ENCODE measurements around the gene KRTAP21-3. TPM values are rescaled to one million over a fixed set of nuclear protein-coding genes. Genes with fewer than 3 reads are reported as not detected.

Gene KRTAP21-3
- total RNA-seq, 1 experiment from 2014 or later = not detected

DNA sequence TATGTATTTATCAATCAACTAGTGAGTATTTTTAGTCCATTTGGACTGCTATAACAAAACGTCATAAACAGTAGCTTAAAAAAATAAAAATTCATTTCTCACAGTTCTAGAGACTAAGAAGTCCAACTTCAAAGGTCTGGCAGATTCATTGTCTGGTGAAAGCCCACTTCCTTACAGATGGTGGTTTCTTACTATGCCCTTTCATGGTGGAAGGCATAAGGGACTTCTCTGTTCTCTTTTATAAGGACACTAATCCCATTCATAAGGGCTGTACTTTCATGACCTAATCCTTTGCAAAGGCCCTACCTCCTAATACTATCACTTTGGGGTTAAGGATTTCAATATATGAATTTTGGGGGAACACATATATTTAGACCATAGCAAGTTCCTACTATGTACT is 38.0 kb downstream of the KRTAP21-3 start:
- Histone ChIP-seq H3K36me3 (no peaks in the 10 kb centered on the region), H3K27me3 (no peaks in the 10 kb centered on the region), H3K9me3 (no peaks in the 10 kb centered on the region), H3K4me3 (no peak overlapping the region)
- no peak for DNase-seq

- no peak overlapping the region for H3K4me3 ChIP-seq
- H3K9me3 ChIP-seq = no peaks in the 10 kb centered on the region
- DNase-seq = no peak
- H3K27me3 ChIP-seq = no peaks in the 10 kb centered on the region
- H3K36me3 ChIP-seq = no peaks in the 10 kb centered on the region
These were observed 41.8 kb downstream of the KRTAP21-3 start for GRCh38 chr21:30676737-30677136.

DNA sequence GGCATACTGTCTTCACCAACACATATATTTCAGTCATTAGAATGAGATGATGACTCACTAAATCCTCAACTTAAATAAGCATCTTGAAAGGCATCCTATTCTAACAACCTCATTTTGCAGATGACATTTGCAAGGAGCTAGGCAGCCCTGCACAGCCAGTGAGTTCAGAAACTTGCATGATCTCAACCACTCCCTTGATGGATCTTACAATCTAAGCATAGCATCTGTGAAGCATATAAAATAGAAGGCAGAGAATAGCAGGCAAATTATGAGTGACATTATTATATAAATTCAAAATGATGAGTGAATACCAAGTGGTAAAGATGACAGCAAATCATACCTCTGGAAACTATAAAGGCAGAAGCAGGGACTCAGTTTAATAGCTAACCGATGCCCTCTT is 44.3 kb downstream of the KRTAP21-3 start:
- H3K9me3 ChIP-seq = no peaks in the 10 kb centered on the region
- H3K36me3 ChIP-seq = no peaks in the 10 kb centered on the region
- DNase-seq = no peak

DNA sequence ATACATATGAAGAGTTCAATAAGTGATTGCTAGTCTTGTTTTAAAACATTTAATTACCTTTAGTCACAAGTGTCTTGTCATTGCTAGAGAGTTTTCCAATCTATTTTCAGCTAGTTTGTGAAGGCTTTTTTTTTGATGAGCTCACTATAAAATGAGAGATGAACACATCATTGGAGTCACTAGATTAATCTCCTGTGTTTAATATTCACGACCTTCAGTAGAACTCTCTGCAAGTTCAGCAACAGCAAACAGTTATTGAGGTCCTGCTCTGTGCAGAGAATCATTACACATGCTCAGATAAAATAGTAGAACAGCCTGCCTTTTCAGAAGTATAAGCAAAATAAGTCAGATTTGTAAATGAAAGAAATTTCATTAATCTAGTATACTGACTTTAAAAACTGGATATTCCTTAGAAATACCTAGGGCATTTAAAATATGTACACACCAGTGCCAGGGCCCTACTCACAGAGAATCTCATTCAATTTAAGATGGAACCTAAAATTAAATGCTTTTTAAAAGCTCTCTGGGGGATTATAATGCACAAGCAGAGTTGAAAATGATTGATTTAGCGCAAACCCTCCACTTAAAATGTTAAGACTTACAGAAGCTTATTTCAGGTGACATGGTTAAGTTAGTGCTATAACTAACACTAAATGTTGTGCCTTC is 45.5 kb downstream of the KRTAP21-3 start:
- DNase-seq = no peak
- no peaks in the 10 kb centered on the region for H3K27me3 ChIP-seq
- H3K9me3 ChIP-seq = no peaks in the 10 kb centered on the region
- H3K36me3 ChIP-seq = no peaks in the 10 kb centered on the region
- H3K4me3 ChIP-seq = no peak overlapping the region

More for the DNA sequence above, 44.3 kb downstream of the KRTAP21-3 start:
- no peaks in the 10 kb centered on the region for H3K27me3 ChIP-seq
- no peak overlapping the region for H3K4me3 ChIP-seq

DNA sequence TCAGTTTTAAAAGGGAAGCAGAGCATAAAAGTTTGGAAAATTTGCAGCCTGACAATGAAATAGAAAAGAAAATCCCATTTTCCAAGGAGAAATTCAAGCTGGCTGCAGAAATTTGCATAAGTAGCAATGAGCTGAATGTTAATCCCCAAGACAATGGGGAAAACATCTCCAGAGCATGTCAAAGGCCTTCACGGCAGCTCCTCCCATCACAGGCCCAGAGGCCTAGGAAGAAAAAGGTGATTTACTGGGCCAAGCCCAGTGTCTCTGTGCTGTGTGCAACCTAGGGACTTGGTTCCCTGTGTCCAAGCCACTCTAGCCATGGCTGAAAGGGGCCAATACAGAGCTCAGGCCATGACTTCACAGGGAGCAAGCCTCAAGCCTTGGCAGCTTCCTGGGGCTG is 49.8 kb downstream of the KRTAP21-3 start:
- H3K27me3 ChIP-seq = no peaks in the 10 kb centered on the region
- no peaks in the 10 kb centered on the region for H3K36me3 ChIP-seq
- H3K9me3 ChIP-seq = no peaks in the 10 kb centered on the region
- no peak overlapping the region for H3K4me3 ChIP-seq
- DNase-seq = no peak

Other genes starting within 250 kb of the KRTAP21-3 start
- gene KRTAP19-1, start 238.4 kb downstream of the KRTAP21-3 start, total RNA-seq (2014; rRNA removed; shearing (Covaris generic); ENCODE audit: low replicate concordance) = not detected in 2 replicates
- not detected in 2 replicates for gene KRTAP19-2, start 231.3 kb downstream of the KRTAP21-3 start, total RNA-seq (2014; rRNA removed; shearing (Covaris generic); ENCODE audit: low replicate concordance)
- gene KRTAP19-3, start 226.8 kb downstream of the KRTAP21-3 start, total RNA-seq (2014; rRNA removed; shearing (Covaris generic); ENCODE audit: low replicate concordance) = not detected in 2 replicates
- gene KRTAP19-4, start 221.6 kb downstream of the KRTAP21-3 start, total RNA-seq (2014; rRNA removed; shearing (Covaris generic); ENCODE audit: low replicate concordance) = not detected in 2 replicates
- not detected in 2 replicates for gene KRTAP19-5, start 216.6 kb downstream of the KRTAP21-3 start, total RNA-seq (2014; rRNA removed; shearing (Covaris generic); ENCODE audit: low replicate concordance)
- gene KRTAP19-6, start 176.9 kb downstream of the KRTAP21-3 start, total RNA-seq (2014; rRNA removed; shearing (Covaris generic); ENCODE audit: low replicate concordance) = not detected in 2 replicates
- not detected in 2 replicates for gene KRTAP19-7, start 157.5 kb downstream of the KRTAP21-3 start, total RNA-seq (2014; rRNA removed; shearing (Covaris generic); ENCODE audit: low replicate concordance)
- gene KRTAP22-2, start 128.4 kb downstream of the KRTAP21-3 start, total RNA-seq (2014; rRNA removed; shearing (Covaris generic); ENCODE audit: low replicate concordance) = not detected in 2 replicates
- not detected in 2 replicates for gene KRTAP6-3, start 126.3 kb downstream of the KRTAP21-3 start, total RNA-seq (2014; rRNA removed; shearing (Covaris generic); ENCODE audit: low replicate concordance)
- gene KRTAP6-2, start 119.9 kb downstream of the KRTAP21-3 start, total RNA-seq (2014; rRNA removed; shearing (Covaris generic); ENCODE audit: low replicate concordance) = not detected in 2 replicates
- gene KRTAP22-1, start 117.7 kb downstream of the KRTAP21-3 start, total RNA-seq (2014; rRNA removed; shearing (Covaris generic); ENCODE audit: low replicate concordance) = not detected in 2 replicates
- gene KRTAP6-1, start 104.8 kb downstream of the KRTAP21-3 start, total RNA-seq (2014; rRNA removed; shearing (Covaris generic); ENCODE audit: low replicate concordance) = not detected in 2 replicates
- not detected in 2 replicates for gene KRTAP20-1, start 102.4 kb downstream of the KRTAP21-3 start, total RNA-seq (2014; rRNA removed; shearing (Covaris generic); ENCODE audit: low replicate concordance)
- not detected in 2 replicates for gene KRTAP20-4, start 98.2 kb downstream of the KRTAP21-3 start, total RNA-seq (2014; rRNA removed; shearing (Covaris generic); ENCODE audit: low replicate concordance)
- not detected in 2 replicates for gene KRTAP20-2, start 83.6 kb downstream of the KRTAP21-3 start, total RNA-seq (2014; rRNA removed; shearing (Covaris generic); ENCODE audit: low replicate concordance)
- not detected in 2 replicates for gene KRTAP20-3, start 75.9 kb downstream of the KRTAP21-3 start, total RNA-seq (2014; rRNA removed; shearing (Covaris generic); ENCODE audit: low replicate concordance)
- gene KRTAP21-2, start 28.5 kb upstream of the KRTAP21-3 start, total RNA-seq (2014; rRNA removed; shearing (Covaris generic); ENCODE audit: low replicate concordance) = not detected in 2 replicates
- not detected in 2 replicates for gene KRTAP21-1, start 36.7 kb upstream of the KRTAP21-3 start, total RNA-seq (2014; rRNA removed; shearing (Covaris generic); ENCODE audit: low replicate concordance)
- gene KRTAP8-1, start 94.5 kb upstream of the KRTAP21-3 start, total RNA-seq (2014; rRNA removed; shearing (Covaris generic); ENCODE audit: low replicate concordance) = not detected in 2 replicates
- gene KRTAP7-1, start 111.0 kb upstream of the KRTAP21-3 start, total RNA-seq (2014; rRNA removed; shearing (Covaris generic); ENCODE audit: low replicate concordance) = not detected in 2 replicates
- gene KRTAP11-1, start 162.8 kb upstream of the KRTAP21-3 start, total RNA-seq (2014; rRNA removed; shearing (Covaris generic); ENCODE audit: low replicate concordance) = not detected in 2 replicates